G401.6 (cell line): ENCODE results near the gene SCGB1A1.
"Not testable (repeated sequence)": the region's sequence is repeated elsewhere in the genome, so short reads cannot be mapped to it uniquely, and the experiment has no call there.

Source experiments
- FAIRE-seq: peaks from 2 replicates; lab custom pipeline; 2012; peaks lifted over from hg19 to GRCh38; lab: Jason Lieb, UNC

Gene SCGB1A1

DNA sequence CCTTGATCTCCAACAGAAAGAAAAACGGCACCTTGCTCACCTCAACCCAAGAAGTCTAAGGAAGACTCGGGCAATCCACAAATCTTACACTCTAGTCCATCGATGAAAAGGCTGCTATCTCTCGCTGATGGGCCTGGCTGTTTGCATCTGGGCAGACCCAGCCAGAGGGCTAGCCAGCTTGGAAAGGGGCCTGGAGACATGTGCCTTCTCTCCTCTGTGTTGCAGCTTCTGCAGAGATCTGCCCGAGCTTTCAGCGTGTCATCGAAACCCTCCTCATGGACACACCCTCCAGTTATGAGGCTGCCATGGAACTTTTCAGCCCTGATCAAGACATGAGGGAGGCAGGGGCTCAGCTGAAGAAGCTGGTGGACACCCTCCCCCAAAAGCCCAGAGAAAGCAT lies 3.2 kb downstream of the SCGB1A1 start:
- no peak for FAIRE-seq

DNA sequence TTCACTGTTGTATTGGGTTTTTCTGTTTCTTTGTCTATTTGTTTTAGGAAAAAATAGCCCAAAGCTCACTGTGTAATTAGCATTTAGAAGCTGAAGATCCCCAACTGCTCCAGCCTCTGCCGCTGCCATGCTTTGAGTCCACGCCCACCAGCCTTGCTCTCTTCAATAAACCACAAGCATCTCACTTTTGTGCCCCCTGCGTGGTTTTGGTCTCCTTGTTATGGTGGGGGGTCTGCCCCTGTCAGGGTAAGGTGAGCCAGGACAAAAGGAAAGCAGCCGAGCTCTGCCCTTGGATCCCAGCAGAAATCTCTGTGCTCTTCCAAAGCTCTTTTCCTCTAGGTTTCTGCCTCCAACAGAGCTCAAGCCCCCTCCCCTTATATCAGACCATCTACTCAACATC lies 4.2 kb downstream of the SCGB1A1 start:
- peak; percentile 65 for FAIRE-seq

DNA sequence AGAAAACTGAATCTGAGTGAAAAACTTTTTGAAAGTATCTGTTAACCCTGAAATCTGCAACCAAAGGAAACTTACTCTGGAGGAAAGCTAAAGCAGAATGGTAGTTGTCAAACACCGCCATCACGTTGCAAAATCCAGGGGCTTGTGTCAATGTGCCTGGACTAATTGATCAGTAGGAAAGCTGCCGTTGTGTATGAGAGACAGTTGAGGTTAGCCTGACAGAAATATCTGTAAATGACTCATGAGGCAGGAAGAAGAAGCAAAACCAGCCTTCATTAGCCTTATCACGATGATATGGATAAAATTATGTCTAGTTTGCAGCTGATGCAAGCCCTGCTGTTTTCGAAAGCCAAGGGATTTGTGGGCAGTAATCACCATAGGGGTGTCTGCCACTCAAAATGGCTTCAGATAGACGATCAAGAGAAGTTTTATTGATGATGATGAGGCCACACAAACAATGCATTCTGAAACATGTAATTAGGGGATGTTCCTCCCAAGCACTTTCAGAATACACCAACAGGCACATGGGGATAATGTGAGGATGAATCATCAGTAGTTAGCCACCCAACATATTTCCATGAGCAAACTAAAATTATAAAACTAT lies 8.9 kb downstream of the SCGB1A1 start:
- FAIRE-seq = peak; percentile 30

DNA sequence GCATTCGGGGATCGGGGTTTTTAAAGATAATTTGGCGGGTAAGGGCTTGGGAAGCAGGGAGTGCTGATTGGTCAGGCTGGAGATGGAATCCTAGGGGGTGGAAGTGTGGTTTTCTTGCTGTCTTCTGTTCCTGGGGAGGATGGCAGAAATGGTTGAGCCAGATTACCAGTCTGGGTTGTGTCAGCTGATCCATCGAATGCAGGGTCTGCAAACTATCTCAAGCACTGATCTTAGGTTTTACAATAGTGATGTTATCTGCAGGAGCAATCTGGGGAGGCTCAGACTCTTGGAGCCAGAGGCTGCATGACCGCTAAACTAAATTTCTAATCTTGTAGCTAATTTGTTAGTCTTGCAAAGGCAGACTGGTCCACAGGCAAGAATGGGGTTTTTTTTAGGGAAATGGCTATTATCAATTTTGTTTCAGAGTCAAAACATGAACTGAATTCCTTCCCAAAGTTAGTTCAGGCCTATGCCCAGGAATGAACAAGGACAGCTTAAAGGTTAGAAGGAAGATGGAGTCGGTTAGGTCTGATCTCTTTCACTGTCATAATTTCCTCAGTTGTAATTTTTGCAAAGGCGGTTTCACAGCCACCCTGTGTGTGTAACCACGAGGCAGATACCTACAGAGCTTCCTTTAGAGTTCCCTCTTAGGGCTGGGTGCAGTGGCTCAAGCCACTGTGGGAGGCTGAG lies 10.2 kb downstream of the SCGB1A1 start:
- peak; percentile 61 for FAIRE-seq

DNA sequence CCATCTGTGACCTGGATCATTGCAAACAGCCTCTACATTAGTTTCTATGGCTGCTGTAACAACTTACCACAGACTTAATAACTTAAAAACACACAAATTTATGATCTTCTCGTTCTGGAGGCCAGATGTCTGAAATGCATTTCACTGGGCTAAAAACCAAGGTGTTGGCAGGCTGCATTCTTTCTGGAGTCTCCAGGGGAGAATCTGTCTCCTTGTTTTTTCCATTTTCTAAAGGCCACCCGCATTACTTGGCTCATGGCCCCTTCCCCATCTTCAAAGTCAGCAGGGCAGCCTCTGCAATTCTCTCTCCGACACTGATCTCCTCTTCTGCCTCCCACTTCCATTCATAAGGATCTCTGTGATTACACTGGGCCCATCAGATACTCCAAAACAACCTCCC lies 11.6 kb downstream of the SCGB1A1 start:
- no peak for FAIRE-seq

DNA sequence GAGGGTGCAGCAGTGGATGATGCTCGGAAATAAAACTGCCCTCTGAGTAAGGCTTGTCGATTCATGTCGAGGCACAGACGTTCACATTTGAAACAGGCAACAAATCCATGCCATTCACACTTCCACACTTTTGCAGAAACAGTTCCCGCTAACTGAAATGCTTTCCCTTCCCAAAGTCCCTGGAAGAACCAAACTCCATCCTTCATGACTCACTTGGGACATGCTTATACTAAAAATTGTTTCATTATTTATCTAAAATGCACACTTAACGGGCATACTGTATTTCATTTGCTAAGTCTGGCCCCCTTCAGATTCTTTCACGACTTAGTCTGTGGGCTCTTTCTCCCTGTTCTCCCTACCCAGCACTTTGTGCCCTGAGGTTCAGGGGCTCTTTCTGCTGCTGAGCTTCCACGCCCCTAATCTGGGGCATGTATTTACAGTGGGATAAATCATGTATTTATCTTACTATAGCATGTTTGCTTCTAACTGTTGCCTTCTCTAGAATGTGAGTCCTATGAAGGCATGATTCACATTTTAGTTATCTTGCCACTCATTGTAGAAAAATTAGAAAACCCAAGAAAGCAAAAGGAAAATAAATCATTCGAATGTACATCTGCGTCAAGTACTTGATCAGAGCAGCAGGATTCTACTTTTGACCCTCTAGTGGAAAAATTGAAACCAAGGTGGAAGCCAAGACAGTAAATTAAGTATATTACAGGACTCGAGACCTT lies 12.5 kb downstream of the SCGB1A1 start:
- peak; percentile 82 for FAIRE-seq

DNA sequence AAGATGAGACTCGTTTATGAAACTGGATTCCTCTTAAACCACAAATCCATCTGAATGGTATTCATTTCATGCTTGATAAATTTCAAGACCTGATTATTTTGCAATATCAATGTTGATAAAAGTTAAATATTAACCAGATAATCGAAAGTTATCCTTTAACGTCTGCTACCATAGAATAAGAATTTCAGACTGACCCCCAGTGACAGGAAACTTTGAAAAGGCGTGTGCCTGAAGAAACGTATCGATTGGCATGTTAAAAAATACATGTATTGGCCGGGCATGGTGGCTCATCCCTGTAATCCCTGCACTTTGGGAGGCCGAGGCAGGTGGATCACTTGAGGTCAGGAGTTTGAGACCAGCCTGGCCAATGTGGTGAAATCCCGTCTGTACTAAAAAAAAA lies 13.9 kb downstream of the SCGB1A1 start:
- FAIRE-seq = no peak

DNA sequence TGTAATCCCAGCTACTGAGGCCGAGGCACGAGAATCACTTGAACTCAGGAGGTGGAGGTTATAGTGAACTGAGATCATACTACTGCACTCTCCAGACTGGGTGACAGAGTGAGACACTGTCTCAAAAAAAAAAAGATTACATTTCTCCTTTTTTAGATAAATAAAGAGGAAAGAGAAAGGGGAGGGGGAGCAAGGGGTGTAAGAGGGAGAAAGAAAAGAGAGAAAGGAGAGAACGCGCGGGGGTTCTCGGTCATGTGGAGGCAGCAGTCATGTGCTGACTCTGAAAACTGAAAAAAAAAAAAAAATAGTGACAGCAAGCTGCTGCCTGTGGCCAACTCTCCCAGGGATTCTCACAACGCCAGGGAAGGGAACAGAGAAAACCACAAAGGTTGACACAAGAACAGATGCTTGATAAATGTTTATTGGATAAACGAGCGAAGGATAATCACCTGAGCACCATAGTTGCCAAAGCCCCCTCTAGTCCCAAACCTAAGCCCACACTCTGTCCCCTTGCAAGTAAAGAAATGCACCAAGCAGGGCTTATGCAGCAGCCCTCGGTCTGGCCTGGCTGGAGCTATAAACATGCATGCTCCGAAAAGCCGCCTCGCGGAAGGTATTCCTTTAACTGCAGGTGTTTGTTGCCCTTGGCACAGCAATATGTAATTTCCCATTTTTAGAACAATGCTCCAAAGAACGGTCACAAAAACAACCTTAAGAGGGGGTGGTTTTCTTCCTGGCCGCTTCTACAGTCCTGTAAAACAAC lies 14.5 kb downstream of the SCGB1A1 start:
- FAIRE-seq = no peak

DNA sequence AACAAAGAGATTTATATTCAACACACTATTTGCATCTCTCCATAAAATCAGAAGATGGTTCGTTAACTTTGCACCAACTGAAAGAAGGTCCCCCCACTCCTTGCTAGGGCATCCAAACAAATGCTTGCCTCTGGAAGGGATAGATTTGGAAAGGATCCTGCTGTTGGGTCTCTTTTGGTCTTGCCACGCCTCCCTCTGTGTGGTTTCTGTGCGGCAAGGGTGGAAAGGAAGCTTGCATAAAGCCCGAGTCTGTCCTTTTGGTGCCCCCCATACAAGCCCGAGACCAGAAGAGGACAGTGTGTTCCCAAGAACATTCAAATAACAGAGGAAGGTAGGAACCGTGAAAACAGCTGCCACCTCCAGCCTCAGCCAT lies 15.1 kb downstream of the SCGB1A1 start:
- FAIRE-seq = peak; percentile 90

DNA sequence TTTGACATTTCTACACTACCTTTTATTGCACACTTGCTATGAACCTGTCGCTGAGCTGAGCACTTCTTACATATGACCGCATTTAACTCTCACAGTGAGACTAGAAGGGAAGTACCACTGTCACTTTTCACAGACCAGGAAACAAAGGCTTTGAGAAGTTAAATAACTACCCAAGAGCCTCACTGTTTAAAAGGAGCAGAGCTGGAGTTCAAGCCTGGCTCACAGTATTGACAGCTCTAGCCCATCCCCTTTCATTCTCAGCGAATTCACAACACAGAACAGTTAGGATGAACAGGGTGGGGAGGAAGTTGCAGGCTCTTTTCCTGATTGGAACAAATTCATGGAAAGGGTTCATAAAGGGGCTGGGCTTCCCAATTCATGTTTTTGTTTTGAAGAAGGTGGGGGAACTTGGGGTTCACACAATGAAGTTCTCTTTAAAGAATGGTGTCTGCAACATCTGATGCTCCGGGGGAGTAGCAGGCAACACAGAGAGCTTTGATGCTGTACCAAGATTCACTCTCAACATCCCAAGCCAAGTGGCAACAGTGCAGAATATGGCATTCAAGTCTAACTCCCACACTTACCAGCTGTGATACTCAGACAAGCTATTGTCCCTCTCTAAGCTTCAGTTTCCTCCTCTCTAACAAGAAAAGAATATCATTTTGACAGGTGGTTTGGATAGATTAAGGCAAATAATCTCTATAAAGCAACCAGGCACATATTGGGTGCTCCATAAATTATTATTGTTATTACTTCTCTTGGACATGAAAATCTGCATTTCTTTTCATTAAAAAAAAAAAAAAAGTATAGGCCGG lies 17.2 kb downstream of the SCGB1A1 start:
- peak; percentile 45 for FAIRE-seq

DNA sequence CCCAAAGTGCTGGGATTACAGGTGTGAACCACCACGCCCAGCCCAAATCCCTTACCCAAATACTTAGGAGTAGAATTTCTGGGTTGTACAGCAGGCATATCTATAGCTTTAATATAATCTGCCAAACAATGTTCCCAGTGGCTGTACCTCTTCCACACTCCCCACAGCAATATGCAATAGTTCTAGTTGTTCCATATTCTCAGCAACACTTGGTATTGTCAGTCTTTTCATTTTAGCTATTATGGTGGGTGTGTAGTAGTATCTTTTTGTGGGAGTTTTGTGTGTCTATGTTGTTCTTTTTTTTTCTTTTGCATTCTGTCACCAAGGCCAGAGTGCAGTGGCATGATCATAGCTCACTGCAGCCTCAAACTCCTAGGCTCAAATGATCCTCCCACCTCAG lies 18.8 kb downstream of the SCGB1A1 start:
- FAIRE-seq = no peak

DNA sequence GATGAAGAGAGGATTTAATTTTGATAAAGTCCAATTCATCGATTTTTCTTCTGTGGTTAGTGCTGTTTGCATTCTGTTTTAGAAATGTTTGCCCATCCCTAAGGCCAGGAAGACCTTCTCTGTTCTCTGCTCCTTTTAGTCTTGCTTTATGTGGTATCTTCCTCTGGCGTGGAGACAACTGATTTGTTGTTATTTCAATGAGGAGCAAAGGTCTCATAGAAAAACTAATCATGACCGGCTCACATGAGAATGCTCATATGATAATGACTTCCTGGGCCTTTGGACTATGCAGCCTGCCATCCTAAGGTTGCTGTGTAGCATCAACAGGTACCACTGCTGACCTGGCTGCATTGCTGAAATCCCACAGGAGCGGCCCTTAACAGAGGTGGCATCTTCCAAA lies 19.8 kb downstream of the SCGB1A1 start:
- FAIRE-seq = no peak

DNA sequence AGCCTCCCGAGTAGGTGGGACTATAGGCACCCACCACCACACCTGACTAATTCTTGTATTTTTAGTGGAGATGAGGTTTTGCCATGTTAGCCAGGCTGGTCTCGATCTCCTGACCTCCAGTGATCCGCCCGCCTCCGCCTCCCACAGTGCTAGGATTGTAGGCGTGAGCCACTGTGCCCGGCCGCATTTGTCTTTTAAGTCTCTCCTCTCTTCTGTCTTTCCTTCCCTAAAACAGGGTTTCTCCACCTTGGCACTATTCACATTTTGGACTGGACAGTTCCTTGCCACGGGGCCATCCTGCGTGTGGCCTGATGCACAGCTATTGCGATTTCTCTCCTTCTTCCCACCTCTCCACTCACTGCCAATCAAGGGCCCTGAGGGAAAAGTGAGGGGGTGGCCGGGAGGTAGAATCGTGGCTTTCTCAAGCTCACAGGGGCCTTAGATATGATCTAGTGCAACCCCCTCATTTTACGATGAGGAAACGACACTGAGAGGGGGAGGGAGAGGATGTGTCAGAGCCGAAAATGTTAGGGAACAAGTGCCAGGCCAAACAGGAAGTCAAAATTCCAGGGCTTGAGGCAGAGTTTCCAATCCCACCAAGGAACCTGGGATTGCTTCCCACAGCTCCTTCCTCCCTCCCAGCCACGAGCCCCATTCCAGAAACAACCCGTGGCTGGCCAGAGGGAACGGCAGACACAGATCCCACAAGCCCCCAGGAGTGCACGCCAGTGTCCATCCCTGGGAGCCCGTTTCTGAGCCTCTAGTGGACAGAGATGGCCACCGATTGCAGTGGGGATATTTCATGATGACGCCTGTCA lies 21.2 kb downstream of the SCGB1A1 start:
- FAIRE-seq = no peak

DNA sequence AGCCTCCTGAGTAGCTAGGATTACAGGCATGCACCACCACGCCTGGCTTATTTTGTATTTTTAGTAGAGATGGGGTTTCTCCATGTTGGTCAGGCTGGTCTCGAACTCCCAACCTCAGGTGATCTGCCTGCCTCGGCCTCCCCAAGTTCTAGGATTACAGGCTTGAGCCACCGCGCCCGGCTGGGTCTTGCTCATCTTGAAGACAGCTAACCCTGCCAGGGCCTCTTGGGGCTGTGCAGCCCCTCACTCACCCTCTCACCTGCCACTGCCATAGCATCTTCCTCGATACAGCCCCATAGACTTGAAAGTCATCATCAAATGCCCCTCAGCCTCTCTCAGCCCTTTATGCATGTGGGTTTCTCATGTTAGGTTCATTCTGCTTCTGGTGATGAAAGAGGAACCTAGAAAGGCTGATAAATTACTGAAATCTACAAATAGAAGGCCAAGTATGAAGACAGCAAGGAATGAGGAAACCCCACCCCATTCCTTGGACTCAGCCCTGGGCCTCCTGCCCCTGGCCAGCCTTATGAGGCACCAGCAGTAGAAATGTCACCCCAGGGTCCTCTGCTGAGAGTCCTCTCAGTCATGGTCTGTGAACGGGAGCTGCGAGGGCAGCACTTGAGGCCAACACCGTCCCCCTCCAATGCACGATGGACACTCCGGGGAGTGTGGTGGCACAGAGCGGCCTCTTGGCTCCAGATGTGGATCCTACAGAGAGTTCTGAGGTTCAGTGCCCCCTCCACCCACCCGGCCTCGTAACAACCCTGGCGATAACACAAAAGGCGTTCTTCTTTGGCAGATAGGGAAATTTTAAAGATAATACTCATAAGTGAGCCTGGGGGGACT lies 24.8 kb downstream of the SCGB1A1 start:
- no peak for FAIRE-seq

DNA sequence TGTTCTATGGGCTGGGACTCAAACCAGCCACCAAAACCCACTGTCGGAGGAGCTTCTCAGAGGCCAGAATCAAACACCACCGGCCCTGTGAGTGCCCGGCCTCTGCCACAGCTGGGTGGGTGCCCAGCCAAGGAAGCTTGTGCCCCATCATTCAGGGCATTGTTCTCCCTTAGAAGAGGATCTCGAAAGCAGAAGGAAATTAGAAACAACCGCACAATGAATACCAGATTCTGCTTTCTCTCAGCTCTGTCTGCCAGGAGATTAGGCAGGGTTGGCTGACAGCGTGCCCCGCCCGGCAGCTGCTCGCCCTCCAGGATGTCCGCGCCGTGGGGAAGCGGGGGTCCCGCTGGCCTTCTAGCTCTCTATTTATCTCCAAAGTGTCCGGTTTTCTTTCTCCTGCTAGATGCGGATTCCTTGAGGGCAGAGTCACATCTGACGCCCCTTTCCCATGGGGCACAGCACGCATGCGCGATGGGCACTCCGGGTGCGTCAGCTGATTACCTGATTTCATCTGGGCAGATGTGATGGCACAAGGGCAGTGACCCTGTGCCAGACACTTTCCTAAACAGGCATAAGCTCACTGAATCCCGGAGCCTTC lies 25.5 kb downstream of the SCGB1A1 start:
- no peak for FAIRE-seq

DNA sequence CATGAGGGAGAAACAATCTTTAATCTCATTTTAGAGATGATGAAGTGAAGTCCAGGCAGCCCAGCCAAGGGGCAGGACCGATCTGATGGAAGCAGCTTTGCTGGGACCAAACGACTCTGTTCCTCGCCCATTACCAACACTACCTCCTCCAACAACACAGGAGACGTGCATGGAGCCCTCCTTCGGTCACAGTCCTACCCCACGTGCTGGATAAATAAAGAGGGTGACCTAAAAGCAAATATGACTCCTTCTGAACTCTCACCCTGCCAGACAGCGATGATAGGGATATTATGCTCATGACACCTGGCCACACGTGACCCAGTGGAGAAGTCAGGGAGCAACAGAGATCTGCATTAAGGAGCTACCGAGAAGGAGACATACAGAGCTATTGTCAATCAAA lies 26.0 kb downstream of the SCGB1A1 start:
- no peak for FAIRE-seq

DNA sequence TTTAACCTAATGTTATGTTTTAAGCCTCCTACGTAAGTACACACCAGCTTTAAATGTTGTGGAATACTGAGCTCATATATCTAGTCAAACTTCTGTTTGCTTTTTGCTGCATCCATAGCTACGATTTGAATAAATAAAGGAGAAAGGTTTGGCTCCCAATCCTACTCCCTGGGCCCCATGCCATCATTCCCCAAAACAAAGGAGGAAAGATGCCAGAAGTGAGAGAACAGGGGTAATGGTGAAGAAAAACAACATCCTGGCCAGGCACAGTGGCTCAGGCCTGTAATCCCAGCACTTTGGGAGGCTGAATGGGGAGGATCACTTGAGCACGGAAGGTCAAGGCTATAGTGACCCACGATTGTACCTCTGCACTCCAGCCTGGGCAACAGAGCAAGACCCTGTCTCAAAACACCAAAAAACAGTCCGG lies 26.5 kb downstream of the SCGB1A1 start:
- no peak for FAIRE-seq

DNA sequence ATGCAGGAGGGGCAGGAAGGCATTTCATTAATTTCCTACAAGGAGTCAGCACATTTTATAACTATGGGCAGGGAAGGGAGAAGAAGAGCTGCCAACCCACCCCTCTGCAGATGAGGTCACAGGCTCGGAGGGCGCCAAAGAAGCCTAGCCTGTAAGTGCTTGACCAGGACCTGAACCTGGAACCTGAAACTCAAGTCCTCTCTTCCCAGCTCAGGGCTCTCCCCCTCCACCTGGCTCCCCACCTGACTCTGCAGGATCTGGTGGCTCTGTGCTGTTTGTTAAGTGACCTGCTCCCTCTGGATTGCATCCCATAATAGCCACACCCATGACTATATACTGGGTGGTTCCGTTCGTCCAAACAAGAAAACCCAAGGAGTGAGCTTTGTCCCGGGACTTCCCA lies 27.3 kb downstream of the SCGB1A1 start:
- no peak for FAIRE-seq

DNA sequence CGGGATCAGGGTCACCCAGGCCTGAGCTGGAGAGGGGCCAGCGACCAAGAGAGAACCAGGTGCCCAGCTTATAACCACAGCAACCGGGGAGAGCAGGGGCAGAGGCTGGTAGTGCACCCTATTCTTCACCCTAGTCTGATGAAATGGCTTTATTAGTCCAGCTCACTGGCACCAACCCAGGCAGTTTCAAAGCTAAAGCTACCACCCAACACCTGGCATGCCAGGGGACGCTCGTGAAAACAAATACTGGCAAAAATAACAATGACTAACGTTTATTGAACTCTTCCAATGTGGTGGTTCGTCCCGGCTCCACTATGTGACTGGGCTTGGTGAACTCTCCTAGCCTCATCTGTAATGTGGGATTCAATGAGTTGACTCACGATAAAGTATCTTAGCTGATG lies 30.6 kb downstream of the SCGB1A1 start:
- FAIRE-seq = no peak

DNA sequence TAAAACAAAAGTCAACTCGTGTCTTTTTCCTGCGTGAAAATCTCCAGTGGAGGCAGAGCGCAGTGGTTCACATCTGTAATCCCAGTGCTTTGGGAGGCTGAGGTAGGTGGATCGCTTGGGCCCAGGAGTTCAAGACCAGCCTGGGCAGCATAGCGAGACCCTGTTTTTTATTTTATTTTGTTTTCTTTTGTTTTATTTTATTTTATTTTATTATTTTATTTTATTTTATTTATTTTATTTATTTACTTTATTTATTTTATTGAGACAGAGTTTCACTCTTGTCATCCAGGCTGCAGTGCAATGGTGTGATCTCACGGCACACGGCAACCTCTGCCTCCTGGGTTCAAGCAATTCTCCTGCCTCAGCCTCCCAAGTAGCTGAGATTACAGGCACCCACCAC lies 31.1 kb downstream of the SCGB1A1 start:
- not testable (repeated sequence) for FAIRE-seq
